ENCODE measurements around the gene ALPP. TPM values are rescaled to one million over a fixed set of nuclear protein-coding genes. Genes with fewer than 3 reads are reported as not detected.

The ALPP gene
- total RNA-seq, 1 experiment from 2014 or later, result 0.20 TPM

DNA sequence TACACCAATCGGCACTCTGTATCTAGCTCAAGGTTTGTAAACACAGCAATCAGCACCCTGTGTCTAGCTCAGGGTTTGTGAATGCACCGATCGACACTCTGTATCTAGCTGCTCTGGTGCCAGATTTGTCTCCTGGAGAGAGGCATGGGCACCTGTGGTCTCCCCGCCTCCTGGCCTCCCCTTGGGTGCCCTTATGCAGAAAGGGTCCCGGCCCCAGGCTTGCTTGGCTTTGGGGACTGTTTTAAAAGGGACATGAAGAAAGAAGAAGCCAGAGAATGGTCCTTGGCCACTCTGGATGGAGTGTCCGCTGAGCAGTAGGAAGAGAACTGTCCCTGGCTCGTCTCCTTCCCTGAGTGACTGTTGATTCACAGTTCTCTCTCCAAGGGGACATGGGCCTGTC is 11.5 kb upstream of the ALPP start:
- CTCF ChIA-PET, result interaction anchor here (0.5 to 6.4 kb wide), 35 partner anchors 10 to 466 kb away, joined by 3 to 78 read pairs (median 6); partner anchors contain the start of genes ALPP and CHRND

DNA sequence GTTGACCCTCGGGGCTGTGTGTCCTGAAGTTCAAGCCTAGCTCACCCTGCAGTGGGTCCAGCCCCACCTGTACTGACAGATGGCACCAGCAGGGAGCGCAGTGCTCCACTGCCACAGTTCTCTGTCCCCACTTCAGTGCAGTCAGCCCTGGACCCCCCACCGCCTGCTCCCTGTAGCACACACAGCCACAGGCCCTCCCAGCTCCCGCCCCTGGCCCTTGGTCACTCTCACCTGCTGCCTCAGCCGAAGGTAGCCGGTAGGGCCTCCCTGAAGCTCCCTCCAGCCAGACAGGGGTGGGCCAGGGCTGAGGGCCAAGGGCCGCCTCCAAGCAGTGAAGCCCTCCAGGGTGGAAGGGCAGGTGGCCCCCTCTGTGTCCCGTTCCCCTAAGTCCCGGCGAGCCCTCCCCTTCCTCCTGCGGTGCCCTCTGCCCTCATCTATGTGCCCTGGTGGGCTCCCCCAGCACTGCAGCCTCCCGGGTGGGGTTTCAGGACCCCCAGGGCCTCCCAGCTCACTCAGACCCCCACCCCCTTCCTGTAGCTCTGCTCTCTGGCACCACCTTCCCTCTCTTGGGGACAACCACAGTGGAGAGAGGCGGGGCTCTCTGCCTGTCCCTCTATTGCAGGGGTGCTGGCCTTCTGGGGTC is 10.8 kb upstream of the ALPP start:
- Mint-ChIP-seq H3K36me3 (no peaks in the 10 kb centered on the region), H3K27ac (no peak overlapping the region), H3K4me3 (no peak overlapping the region), H3K4me1 (peaks cover 9% of the 10 kb centered on the region), H3K9me3 (no peaks in the 10 kb centered on the region), H3K27me3 (ENCODE audit: low read depth) (no peaks in the 10 kb centered on the region; the same call in 1 of the 2 replicates)
- CTCF ChIA-PET, result interaction anchor here (0.5 to 6.4 kb wide), 37 partner anchors 9 to 467 kb away, joined by 3 to 78 read pairs (median 6); partner anchors contain the start of genes ALPP and CHRND
- TF ChIP-seq TP53 (CRISPR knock-in tag; IDR thresholded peaks at IDR 0.05) (no peak), TCF7 (CRISPR knock-in tag; IDR thresholded peaks at IDR 0.05; ENCODE audit: low read depth) (no peak), ZNF671 (CRISPR knock-in tag; IDR thresholded peaks at IDR 0.05) (no peak), NR3C1 (CRISPR knock-in tag; conservative IDR thresholded peaks at IDR 0.05; ENCODE audit: low read depth) (no peak)
- TF ChIP-seq, protein P1, sequence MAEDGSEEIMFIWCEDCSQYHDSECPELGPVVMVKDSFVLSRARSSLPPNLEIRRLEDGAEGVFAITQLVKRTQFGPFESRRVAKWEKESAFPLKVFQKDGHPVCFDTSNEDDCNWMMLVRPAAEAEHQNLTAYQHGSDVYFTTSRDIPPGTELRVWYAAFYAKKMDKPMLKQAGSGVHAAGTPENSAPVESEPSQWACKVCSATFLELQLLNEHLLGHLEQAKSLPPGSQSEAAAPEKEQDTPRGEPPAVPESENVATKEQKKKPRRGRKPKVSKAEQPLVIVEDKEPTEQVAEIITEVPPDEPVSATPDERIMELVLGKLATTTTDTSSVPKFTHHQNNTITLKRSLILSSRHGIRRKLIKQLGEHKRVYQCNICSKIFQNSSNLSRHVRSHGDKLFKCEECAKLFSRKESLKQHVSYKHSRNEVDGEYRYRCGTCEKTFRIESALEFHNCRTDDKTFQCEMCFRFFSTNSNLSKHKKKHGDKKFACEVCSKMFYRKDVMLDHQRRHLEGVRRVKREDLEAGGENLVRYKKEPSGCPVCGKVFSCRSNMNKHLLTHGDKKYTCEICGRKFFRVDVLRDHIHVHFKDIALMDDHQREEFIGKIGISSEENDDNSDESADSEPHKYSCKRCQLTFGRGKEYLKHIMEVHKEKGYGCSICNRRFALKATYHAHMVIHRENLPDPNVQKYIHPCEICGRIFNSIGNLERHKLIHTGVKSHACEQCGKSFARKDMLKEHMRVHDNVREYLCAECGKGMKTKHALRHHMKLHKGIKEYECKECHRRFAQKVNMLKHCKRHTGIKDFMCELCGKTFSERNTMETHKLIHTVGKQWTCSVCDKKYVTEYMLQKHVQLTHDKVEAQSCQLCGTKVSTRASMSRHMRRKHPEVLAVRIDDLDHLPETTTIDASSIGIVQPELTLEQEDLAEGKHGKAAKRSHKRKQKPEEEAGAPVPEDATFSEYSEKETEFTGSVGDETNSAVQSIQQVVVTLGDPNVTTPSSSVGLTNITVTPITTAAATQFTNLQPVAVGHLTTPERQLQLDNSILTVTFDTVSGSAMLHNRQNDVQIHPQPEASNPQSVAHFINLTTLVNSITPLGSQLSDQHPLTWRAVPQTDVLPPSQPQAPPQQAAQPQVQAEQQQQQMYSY (CRISPR knock-in tag; IDR thresholded peaks at IDR 0.05), result 0 out of 2 replicates have a peak, but pooled peaks have one; percentile 13
- TF ChIP-seq, protein P2, sequence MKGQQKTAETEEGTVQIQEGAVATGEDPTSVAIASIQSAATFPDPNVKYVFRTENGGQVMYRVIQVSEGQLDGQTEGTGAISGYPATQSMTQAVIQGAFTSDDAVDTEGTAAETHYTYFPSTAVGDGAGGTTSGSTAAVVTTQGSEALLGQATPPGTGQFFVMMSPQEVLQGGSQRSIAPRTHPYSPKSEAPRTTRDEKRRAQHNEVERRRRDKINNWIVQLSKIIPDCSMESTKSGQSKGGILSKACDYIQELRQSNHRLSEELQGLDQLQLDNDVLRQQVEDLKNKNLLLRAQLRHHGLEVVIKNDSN (CRISPR knock-in tag; IDR thresholded peaks at IDR 0.05), result no peak
- TF ChIP-seq, protein P3, sequence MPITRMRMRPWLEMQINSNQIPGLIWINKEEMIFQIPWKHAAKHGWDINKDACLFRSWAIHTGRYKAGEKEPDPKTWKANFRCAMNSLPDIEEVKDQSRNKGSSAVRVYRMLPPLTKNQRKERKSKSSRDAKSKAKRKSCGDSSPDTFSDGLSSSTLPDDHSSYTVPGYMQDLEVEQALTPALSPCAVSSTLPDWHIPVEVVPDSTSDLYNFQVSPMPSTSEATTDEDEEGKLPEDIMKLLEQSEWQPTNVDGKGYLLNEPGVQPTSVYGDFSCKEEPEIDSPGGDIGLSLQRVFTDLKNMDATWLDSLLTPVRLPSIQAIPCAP (CRISPR knock-in tag; IDR thresholded peaks at IDR 0.05), result no peak
- TF ChIP-seq, protein P4, sequence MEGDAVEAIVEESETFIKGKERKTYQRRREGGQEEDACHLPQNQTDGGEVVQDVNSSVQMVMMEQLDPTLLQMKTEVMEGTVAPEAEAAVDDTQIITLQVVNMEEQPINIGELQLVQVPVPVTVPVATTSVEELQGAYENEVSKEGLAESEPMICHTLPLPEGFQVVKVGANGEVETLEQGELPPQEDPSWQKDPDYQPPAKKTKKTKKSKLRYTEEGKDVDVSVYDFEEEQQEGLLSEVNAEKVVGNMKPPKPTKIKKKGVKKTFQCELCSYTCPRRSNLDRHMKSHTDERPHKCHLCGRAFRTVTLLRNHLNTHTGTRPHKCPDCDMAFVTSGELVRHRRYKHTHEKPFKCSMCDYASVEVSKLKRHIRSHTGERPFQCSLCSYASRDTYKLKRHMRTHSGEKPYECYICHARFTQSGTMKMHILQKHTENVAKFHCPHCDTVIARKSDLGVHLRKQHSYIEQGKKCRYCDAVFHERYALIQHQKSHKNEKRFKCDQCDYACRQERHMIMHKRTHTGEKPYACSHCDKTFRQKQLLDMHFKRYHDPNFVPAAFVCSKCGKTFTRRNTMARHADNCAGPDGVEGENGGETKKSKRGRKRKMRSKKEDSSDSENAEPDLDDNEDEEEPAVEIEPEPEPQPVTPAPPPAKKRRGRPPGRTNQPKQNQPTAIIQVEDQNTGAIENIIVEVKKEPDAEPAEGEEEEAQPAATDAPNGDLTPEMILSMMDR (IDR thresholded peaks at IDR 0.05), result peak; percentile 47
- TF ChIP-seq, protein P5, sequence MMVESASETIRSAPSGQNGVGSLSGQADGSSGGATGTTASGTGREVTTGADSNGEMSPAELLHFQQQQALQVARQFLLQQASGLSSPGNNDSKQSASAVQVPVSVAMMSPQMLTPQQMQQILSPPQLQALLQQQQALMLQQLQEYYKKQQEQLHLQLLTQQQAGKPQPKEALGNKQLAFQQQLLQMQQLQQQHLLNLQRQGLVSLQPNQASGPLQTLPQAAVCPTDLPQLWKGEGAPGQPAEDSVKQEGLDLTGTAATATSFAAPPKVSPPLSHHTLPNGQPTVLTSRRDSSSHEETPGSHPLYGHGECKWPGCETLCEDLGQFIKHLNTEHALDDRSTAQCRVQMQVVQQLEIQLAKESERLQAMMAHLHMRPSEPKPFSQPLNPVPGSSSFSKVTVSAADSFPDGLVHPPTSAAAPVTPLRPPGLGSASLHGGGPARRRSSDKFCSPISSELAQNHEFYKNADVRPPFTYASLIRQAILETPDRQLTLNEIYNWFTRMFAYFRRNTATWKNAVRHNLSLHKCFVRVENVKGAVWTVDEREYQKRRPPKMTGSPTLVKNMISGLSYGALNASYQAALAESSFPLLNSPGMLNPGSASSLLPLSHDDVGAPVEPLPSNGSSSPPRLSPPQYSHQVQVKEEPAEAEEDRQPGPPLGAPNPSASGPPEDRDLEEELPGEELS (CRISPR knock-in tag; IDR thresholded peaks at IDR 0.05), result 0 out of 2 replicates have a peak, but pooled peaks have one; percentile 11
- POLR2A ChIA-PET, result interaction anchor here (0.6 to 1.8 kb wide), 2 partner anchors 62 to 68 kb away, joined by 3 to 6 read pairs; no protein-coding TSS in a partner anchor
- ATAC-seq (peak; percentile 58), DNase-seq (ENCODE audit: low spot score) (peak; percentile 83)

More for the DNA sequence above, 11.5 kb upstream of the ALPP start:
- H3K27ac Mint-ChIP-seq, result no peak overlapping the region
- ATAC-seq, result no peak
- no peak overlapping the region for H3K4me3 Mint-ChIP-seq
- peaks cover 15% of the 10 kb centered on the region for H3K4me1 Mint-ChIP-seq
- H3K9me3 Mint-ChIP-seq, result peaks cover 4% of the 10 kb centered on the region; the same call in 1 of the 2 replicates
- POLR2A ChIA-PET, result interaction anchor here (0.6 to 1.8 kb wide), 2 partner anchors 63 to 69 kb away, joined by 3 to 6 read pairs; no protein-coding TSS in a partner anchor
- H3K36me3 Mint-ChIP-seq, result no peaks in the 10 kb centered on the region
- H3K27me3 Mint-ChIP-seq (ENCODE audit: low read depth), result no peaks in the 10 kb centered on the region; the same call in 1 of the 2 replicates
- DNase-seq (ENCODE audit: low spot score), result peak; percentile 7
- TF ChIP-seq MXD4 (CRISPR knock-in tag; IDR thresholded peaks at IDR 0.05; ENCODE audit: borderline replicate concordance) (no peak), ZNF396 (CRISPR knock-in tag; IDR thresholded peaks at IDR 0.05; ENCODE audit: borderline replicate concordance) (no peak), RORB (CRISPR knock-in tag; IDR thresholded peaks at IDR 0.05) (no peak), TP53 (CRISPR knock-in tag; IDR thresholded peaks at IDR 0.05) (no peak), TEAD1 (CRISPR knock-in tag; IDR thresholded peaks at IDR 0.05) (no peak), ELF4 (CRISPR knock-in tag; IDR thresholded peaks at IDR 0.05; ENCODE audit: low read depth) (no peak), ZNF121 (CRISPR knock-in tag; IDR thresholded peaks at IDR 0.05) (no peak), FOXP1 (CRISPR knock-in tag; IDR thresholded peaks at IDR 0.05; ENCODE audit: borderline replicate concordance) (no peak), ZNF219 (CRISPR knock-in tag; IDR thresholded peaks at IDR 0.05; ENCODE audit: borderline replicate concordance) (no peak)
- TF ChIP-seq, protein P6, sequence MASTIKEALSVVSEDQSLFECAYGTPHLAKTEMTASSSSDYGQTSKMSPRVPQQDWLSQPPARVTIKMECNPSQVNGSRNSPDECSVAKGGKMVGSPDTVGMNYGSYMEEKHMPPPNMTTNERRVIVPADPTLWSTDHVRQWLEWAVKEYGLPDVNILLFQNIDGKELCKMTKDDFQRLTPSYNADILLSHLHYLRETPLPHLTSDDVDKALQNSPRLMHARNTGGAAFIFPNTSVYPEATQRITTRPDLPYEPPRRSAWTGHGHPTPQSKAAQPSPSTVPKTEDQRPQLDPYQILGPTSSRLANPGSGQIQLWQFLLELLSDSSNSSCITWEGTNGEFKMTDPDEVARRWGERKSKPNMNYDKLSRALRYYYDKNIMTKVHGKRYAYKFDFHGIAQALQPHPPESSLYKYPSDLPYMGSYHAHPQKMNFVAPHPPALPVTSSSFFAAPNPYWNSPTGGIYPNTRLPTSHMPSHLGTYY (CRISPR knock-in tag; IDR thresholded peaks at IDR 0.05), result no peak
- TF ChIP-seq, protein P7, sequence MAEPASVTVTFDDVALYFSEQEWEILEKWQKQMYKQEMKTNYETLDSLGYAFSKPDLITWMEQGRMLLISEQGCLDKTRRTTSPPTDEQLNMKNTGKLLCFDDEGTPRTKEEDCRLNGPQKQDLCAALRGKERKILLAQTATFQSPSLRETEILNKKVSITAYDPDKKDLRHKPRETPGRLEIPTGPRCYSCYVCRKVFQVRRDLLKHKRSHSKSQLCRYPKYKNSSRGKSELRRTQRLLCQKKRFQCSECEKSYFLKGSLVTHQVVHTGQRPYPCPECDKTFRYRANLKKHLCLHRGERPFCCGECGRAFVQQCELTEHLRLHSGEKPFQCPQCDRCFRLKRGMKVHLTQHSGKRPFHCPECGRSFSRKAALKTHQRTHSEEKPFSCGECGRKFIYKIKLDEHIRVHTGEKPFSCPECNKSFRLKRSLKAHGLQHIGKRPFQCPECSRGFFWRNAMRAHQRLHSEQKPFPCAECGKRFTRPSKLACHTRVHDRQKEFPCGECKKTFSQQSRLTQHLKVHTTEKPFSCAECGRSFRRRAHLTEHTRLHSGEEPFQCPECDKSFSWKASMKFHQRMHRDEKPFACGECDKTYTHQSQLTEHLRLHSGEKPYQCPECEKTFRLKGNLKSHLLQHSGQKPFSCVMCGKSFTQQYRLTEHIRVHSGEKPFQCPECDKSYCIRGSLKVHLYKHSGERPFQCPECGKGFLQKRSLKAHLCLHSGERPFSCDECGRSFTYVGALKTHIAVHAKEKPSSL (CRISPR knock-in tag; conservative IDR thresholded peaks at IDR 0.05), result no peak
- TF ChIP-seq, protein P8, sequence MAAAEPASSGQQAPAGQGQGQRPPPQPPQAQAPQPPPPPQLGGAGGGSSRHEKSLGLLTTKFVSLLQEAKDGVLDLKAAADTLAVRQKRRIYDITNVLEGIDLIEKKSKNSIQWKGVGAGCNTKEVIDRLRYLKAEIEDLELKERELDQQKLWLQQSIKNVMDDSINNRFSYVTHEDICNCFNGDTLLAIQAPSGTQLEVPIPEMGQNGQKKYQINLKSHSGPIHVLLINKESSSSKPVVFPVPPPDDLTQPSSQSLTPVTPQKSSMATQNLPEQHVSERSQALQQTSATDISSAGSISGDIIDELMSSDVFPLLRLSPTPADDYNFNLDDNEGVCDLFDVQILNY (CRISPR knock-in tag; IDR thresholded peaks at IDR 0.05), result no peak
